ENCODE data around the gene ZBTB2.

DNA sequence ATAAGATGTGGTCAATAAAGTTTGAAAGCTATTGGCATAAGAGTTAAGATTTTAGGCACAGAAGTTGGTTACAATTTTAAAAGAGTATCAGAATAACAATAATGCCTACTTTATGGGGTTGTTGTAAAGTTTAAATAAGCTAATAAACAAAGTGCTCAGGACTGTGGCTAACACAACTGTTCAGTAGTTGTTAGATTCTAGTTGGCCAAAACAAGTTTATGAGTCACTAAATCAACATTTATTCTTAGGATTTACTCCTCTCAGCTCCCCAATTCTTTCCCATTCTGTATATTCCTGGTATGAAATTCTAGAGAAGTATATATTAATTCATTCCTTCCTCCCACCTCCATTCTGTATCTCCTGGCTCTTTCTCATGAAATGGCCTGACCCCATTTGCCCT, 46.0 kb upstream of the ZBTB2 start:
- TF ChIP-seq EZH2 (IDR thresholded peaks at IDR 0.05; ENCODE audit: low read length, unreplicated experiment) (no peak), EZH2phosphoT487 (IDR thresholded peaks at IDR 0.05; ENCODE audit: borderline replicate concordance, low read length) (no peak)
- TF ChIP-seq, protein P1, sequence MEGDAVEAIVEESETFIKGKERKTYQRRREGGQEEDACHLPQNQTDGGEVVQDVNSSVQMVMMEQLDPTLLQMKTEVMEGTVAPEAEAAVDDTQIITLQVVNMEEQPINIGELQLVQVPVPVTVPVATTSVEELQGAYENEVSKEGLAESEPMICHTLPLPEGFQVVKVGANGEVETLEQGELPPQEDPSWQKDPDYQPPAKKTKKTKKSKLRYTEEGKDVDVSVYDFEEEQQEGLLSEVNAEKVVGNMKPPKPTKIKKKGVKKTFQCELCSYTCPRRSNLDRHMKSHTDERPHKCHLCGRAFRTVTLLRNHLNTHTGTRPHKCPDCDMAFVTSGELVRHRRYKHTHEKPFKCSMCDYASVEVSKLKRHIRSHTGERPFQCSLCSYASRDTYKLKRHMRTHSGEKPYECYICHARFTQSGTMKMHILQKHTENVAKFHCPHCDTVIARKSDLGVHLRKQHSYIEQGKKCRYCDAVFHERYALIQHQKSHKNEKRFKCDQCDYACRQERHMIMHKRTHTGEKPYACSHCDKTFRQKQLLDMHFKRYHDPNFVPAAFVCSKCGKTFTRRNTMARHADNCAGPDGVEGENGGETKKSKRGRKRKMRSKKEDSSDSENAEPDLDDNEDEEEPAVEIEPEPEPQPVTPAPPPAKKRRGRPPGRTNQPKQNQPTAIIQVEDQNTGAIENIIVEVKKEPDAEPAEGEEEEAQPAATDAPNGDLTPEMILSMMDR (conservative IDR thresholded peaks at IDR 0.05; ENCODE audit: low read depth, low read length), result no peak
